ENCODE data around the gene IL12A. TPM values are rescaled to one million over a fixed set of nuclear protein-coding genes. Genes with fewer than 3 reads are reported as not detected.

Gene IL12A
- total and polyA plus RNA-seq, 4 experiments from 2014 or later: 0.44 to 0.53 TPM; not detected in 2

GRCh38 chr3:160010578-160010977 lies 21.9 kb downstream of the IL12A start:
- H3K4me1 ChIP-seq (ENCODE audit: insufficient read depth, low read length): no peaks in the 10 kb centered on the region
- H3K27me3 Mint-ChIP-seq: no peaks in the 10 kb centered on the region
- intact Hi-C loops (cut with micrococcal nuclease): no loop called here
- no peaks in the 10 kb centered on the region for H3K36me3 ChIP-seq (ENCODE audit: insufficient read depth, low read length)
- no peaks in the 10 kb centered on the region for H3K36me3 Mint-ChIP-seq
- no peak overlapping the region for H3K4me3 ChIP-seq (ENCODE audit: low read length in 2 of 2)
- no peak overlapping the region for H3K27ac ChIP-seq (ENCODE audit: low read depth, low read length)
- no peak overlapping the region for H3K27ac Mint-ChIP-seq
- H3K9me3 Mint-ChIP-seq: no peaks in the 10 kb centered on the region
- no peaks in the 10 kb centered on the region for H3K9me3 ChIP-seq (ENCODE audit: control insufficient read depth in 1 of 2, low read length in 2 of 2)
- ChIA-PET CTCF (ENCODE audit: partially characterized antibody) (interaction anchor here (2.6 kb wide), 1 partner anchor 21 kb away, joined by 12 read pairs; the partner anchor contains the start of gene IL12A), POLR2A (ENCODE audit: partially characterized antibody) (no interaction called here)
- DNase-seq: no peak
- no peaks in the 10 kb centered on the region for H3K27me3 ChIP-seq (ENCODE audit: insufficient read depth, low read length)
- H3K4me3 Mint-ChIP-seq: no peak overlapping the region
- H3K4me1 Mint-ChIP-seq: peaks cover 0 to 5% (median 2%) of the 10 kb centered on the region in 4 donors

- H3K27ac Mint-ChIP-seq: peak overlapping the region in 1 of 7 donors; percentile 9
- H3K27me3 Mint-ChIP-seq: no peaks in the 10 kb centered on the region
- peak overlapping the region in 1 of 8 donors; percentile 21 for H3K4me3 Mint-ChIP-seq
- no peak overlapping the region for H3K4me3 ChIP-seq (ENCODE audit: low read length in 2 of 2)
- H3K27me3 ChIP-seq (ENCODE audit: insufficient read depth, low read length): no peaks in the 10 kb centered on the region
- H3K27ac ChIP-seq (ENCODE audit: low read depth, low read length): no peak overlapping the region
- DNase-seq: no peak
- no peaks in the 10 kb centered on the region for H3K4me1 ChIP-seq (ENCODE audit: insufficient read depth, low read length)
- H3K36me3 ChIP-seq (ENCODE audit: insufficient read depth, low read length): no peaks in the 10 kb centered on the region
- H3K9me3 ChIP-seq (ENCODE audit: control insufficient read depth in 1 of 2, low read length in 2 of 2): no peaks in the 10 kb centered on the region
- H3K4me1 Mint-ChIP-seq: peaks cover 0 to 4% (median 2%) of the 10 kb centered on the region in 4 donors
- no peaks in the 10 kb centered on the region for H3K36me3 Mint-ChIP-seq
- ChIA-PET POLR2A (ENCODE audit: partially characterized antibody) (no interaction called here), CTCF (ENCODE audit: partially characterized antibody) (interaction anchor here (2.6 kb wide), 1 partner anchor 23 kb away, joined by 12 read pairs; the partner anchor contains the start of gene IL12A)
- intact Hi-C loops (cut with micrococcal nuclease): no loop called here
- no peaks in the 10 kb centered on the region for H3K9me3 Mint-ChIP-seq
Measured at GRCh38 chr3:160012108-160012507, 23.5 kb downstream of the IL12A start.

GRCh38 chr3:160016972-160017371 lies 28.3 kb downstream of the IL12A start:
- no peaks in the 10 kb centered on the region for H3K27me3 ChIP-seq (ENCODE audit: insufficient read depth, low read length)
- Mint-ChIP-seq H3K36me3 (no peaks in the 10 kb centered on the region), H3K27me3 (peaks cover 0 to 6% of the 10 kb centered on the region in 2 donors), H3K27ac (no peak overlapping the region), H3K4me3 (no peak overlapping the region), H3K9me3 (no peaks in the 10 kb centered on the region), H3K4me1 (peaks cover 0 to 4% (median 2%) of the 10 kb centered on the region in 4 donors)
- H3K4me3 ChIP-seq (ENCODE audit: low read length in 2 of 2): no peak overlapping the region
- no peak for DNase-seq
- no peaks in the 10 kb centered on the region for H3K36me3 ChIP-seq (ENCODE audit: insufficient read depth, low read length)
- H3K9me3 ChIP-seq (ENCODE audit: control insufficient read depth in 1 of 2, low read length in 2 of 2): no peaks in the 10 kb centered on the region
- H3K4me1 ChIP-seq (ENCODE audit: insufficient read depth, low read length): no peaks in the 10 kb centered on the region
- H3K27ac ChIP-seq (ENCODE audit: low read depth, low read length): no peak overlapping the region
- intact Hi-C loops (cut with micrococcal nuclease): no loop called here
- POLR2A ChIA-PET (ENCODE audit: partially characterized antibody): no interaction called here
- CTCF ChIA-PET (ENCODE audit: partially characterized antibody): interaction anchor here (0.8 to 3.1 kb wide), 4 partner anchors 9 to 30 kb away, joined by 3 to 10 read pairs (median 3); partner anchors contain the start of gene IL12A

GRCh38 chr3:160018959-160019358 lies 30.3 kb downstream of the IL12A start:
- H3K4me3 Mint-ChIP-seq: no peak overlapping the region
- H3K36me3 Mint-ChIP-seq: no peaks in the 10 kb centered on the region
- H3K4me1 Mint-ChIP-seq: no peaks in the 10 kb centered on the region
- no peaks in the 10 kb centered on the region for H3K9me3 Mint-ChIP-seq
- Histone ChIP-seq H3K4me1 (ENCODE audit: insufficient read depth, low read length) (no peaks in the 10 kb centered on the region), H3K27ac (ENCODE audit: low read depth, low read length) (no peak overlapping the region), H3K4me3 (ENCODE audit: low read length in 2 of 2) (no peak overlapping the region), H3K9me3 (ENCODE audit: control insufficient read depth in 1 of 2, low read length in 2 of 2) (no peaks in the 10 kb centered on the region), H3K27me3 (ENCODE audit: insufficient read depth, low read length) (no peaks in the 10 kb centered on the region), H3K36me3 (ENCODE audit: insufficient read depth, low read length) (no peaks in the 10 kb centered on the region)
- H3K27me3 Mint-ChIP-seq: peaks cover 0 to 10% of the 10 kb centered on the region in 2 donors
- DNase-seq: no peak
- POLR2A ChIA-PET (ENCODE audit: partially characterized antibody): no interaction called here
- no peak overlapping the region for H3K27ac Mint-ChIP-seq
- intact Hi-C loops (cut with micrococcal nuclease): no loop called here
- CTCF ChIA-PET (ENCODE audit: partially characterized antibody): no interaction called here

- Histone ChIP-seq H3K9me3 (ENCODE audit: control insufficient read depth in 1 of 2, low read length in 2 of 2) (no peaks in the 10 kb centered on the region), H3K27ac (ENCODE audit: low read depth, low read length) (no peak overlapping the region), H3K27me3 (ENCODE audit: insufficient read depth, low read length) (no peaks in the 10 kb centered on the region), H3K36me3 (ENCODE audit: insufficient read depth, low read length) (no peaks in the 10 kb centered on the region), H3K4me1 (ENCODE audit: insufficient read depth, low read length) (no peaks in the 10 kb centered on the region), H3K4me3 (ENCODE audit: low read length in 2 of 2) (no peak overlapping the region)
- no peaks in the 10 kb centered on the region for H3K9me3 Mint-ChIP-seq
- intact Hi-C loops (cut with micrococcal nuclease): no loop called here
- no peak overlapping the region for H3K27ac Mint-ChIP-seq
- POLR2A ChIA-PET (ENCODE audit: partially characterized antibody): no interaction called here
- peaks cover 0 to 10% of the 10 kb centered on the region in 2 donors for H3K27me3 Mint-ChIP-seq
- DNase-seq: no peak
- no peaks in the 10 kb centered on the region for H3K36me3 Mint-ChIP-seq
- no peak overlapping the region for H3K4me3 Mint-ChIP-seq
- H3K4me1 Mint-ChIP-seq: no peaks in the 10 kb centered on the region
- CTCF ChIA-PET (ENCODE audit: partially characterized antibody): interaction anchor here (2.0 kb wide), 1 partner anchor 12 kb away, joined by 8 read pairs; no protein-coding TSS in a partner anchor
Measured at GRCh38 chr3:160020057-160020711, 31.5 kb downstream of the IL12A start.

- no peak overlapping the region for H3K27ac Mint-ChIP-seq
- H3K27me3 ChIP-seq (ENCODE audit: insufficient read depth, low read length): no peaks in the 10 kb centered on the region
- no peaks in the 10 kb centered on the region for H3K36me3 ChIP-seq (ENCODE audit: insufficient read depth, low read length)
- no peaks in the 10 kb centered on the region for H3K36me3 Mint-ChIP-seq
- DNase-seq: no peak
- no peak overlapping the region for H3K27ac ChIP-seq (ENCODE audit: low read depth, low read length)
- no peak overlapping the region for H3K4me3 ChIP-seq (ENCODE audit: low read length in 2 of 2)
- no peak overlapping the region for H3K4me3 Mint-ChIP-seq
- POLR2A ChIA-PET (ENCODE audit: partially characterized antibody): no interaction called here
- CTCF ChIA-PET (ENCODE audit: partially characterized antibody): interaction anchor here (2.0 kb wide), 1 partner anchor 11 kb away, joined by 8 read pairs; no protein-coding TSS in a partner anchor
- H3K9me3 ChIP-seq (ENCODE audit: control insufficient read depth in 1 of 2, low read length in 2 of 2): no peaks in the 10 kb centered on the region
- H3K27me3 Mint-ChIP-seq: peaks cover 0 to 10% of the 10 kb centered on the region in 2 donors
- H3K4me1 Mint-ChIP-seq: peaks cover under 1 to 4% (median 2%) of the 10 kb centered on the region in 4 donors
- H3K9me3 Mint-ChIP-seq: no peaks in the 10 kb centered on the region
- intact Hi-C loops (cut with micrococcal nuclease): no loop called here
- no peaks in the 10 kb centered on the region for H3K4me1 ChIP-seq (ENCODE audit: insufficient read depth, low read length)
Measured at GRCh38 chr3:160022068-160022467, 33.4 kb downstream of the IL12A start.

- no peak for DNase-seq
- Mint-ChIP-seq H3K27ac (no peak overlapping the region), H3K27me3 (peaks cover 0 to 10% of the 10 kb centered on the region in 2 donors), H3K4me1 (peaks cover 9 to 14% (median 12%) of the 10 kb centered on the region in 4 donors), H3K4me3 (no peak overlapping the region), H3K36me3 (no peaks in the 10 kb centered on the region), H3K9me3 (no peaks in the 10 kb centered on the region)
- intact Hi-C loops (cut with micrococcal nuclease): no loop called here
- Histone ChIP-seq H3K36me3 (ENCODE audit: insufficient read depth, low read length) (no peaks in the 10 kb centered on the region), H3K9me3 (ENCODE audit: control insufficient read depth in 1 of 2, low read length in 2 of 2) (no peaks in the 10 kb centered on the region), H3K4me1 (ENCODE audit: insufficient read depth, low read length) (no peaks in the 10 kb centered on the region), H3K27me3 (ENCODE audit: insufficient read depth, low read length) (no peaks in the 10 kb centered on the region), H3K4me3 (ENCODE audit: low read length in 2 of 2) (no peak overlapping the region), H3K27ac (ENCODE audit: low read depth, low read length) (no peak overlapping the region)
- POLR2A ChIA-PET (ENCODE audit: partially characterized antibody): no interaction called here
- CTCF ChIA-PET (ENCODE audit: partially characterized antibody): interaction anchor here (1.6 kb wide), 1 partner anchor 35 kb away, joined by 4 read pairs; the partner anchor contains the start of gene IL12A
Measured at GRCh38 chr3:160023476-160023875, 34.8 kb downstream of the IL12A start.
